ENCODE data around the gene RRAGA.
"Not testable (repeated sequence)": the region's sequence is repeated elsewhere in the genome, so short reads cannot be mapped to it uniquely, and the experiment has no call there.

The RRAGA gene

GRCh38 chr9:19087106-19088000, 38.1 kb downstream of the RRAGA start:
- DNase-seq (ENCODE audit: low read depth) = peak; percentile 12

DNA sequence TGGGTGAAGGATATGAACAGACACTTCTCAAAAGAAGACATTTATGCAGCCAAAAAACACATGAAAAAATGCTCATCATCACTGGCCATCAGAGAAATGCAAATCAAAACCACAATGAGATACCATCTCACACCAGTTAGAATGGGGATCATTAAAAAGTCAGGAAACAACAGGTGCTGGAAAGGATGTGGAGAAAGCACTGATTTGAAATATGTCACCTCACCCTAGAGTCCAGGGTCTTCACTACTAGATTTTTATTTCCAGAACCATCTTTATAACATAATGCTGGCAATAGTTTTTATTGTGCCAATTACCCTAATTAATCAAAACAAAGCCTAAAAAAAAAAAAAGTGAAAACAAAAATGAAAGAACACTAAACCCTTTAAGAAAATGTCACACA, 48.2 kb downstream of the RRAGA start:
- not testable (repeated sequence) for DNase-seq (ENCODE audit: low read depth)
